ENCODE data around the gene MUC3A.
A peak's percentile ranks its signal among the peaks of the same experiment; 100 is the strongest.
"Not testable (repeated sequence)": the region's sequence is repeated elsewhere in the genome, so short reads cannot be mapped to it uniquely, and the experiment has no call there.

MUC3A gene

GRCh38 chr7:100949227-100949932, at the start of gene MUC3A:
Gene MUC3A, plus strand, starts transcription at chr7:100949534. Its CDS starts 91 bp downstream, at chr7:100949625.
- no peak for ATAC-seq

GRCh38 chr7:100900978-100901377, 48.4 kb upstream of the MUC3A start:
- ATAC-seq: no peak

DNA sequence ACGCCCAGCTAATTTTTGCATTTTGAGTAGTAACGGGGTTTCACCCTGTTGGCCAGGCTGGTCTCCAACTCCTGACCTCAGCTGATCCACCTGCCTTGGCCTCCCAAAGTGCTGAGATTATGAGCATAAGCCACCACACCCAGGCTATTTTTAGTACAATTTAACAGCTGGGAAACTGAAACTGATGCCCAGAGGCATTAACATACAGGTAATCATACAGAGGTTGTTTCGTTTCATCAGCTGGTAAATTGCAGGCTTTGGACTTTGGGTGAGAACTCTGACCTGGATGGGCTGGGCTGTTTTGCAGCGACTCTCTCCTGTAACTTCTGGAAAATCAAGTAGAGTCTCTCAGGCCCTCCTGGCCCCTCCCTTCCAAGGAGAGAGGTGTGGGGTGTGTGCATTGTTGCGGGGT, 47.4 kb upstream of the MUC3A start:
- no peak for ATAC-seq

GRCh38 chr7:100902638-100903037, 46.7 kb upstream of the MUC3A start:
- ATAC-seq: no peak

- no peak for ATAC-seq
Measured at GRCh38 chr7:100908512-100908911, 40.8 kb upstream of the MUC3A start.

- not testable (repeated sequence) for ATAC-seq
Measured at GRCh38 chr7:100910443-100910842, 38.9 kb upstream of the MUC3A start.

- ATAC-seq: no peak
Measured at GRCh38 chr7:100911484-100911883, 37.9 kb upstream of the MUC3A start.

DNA sequence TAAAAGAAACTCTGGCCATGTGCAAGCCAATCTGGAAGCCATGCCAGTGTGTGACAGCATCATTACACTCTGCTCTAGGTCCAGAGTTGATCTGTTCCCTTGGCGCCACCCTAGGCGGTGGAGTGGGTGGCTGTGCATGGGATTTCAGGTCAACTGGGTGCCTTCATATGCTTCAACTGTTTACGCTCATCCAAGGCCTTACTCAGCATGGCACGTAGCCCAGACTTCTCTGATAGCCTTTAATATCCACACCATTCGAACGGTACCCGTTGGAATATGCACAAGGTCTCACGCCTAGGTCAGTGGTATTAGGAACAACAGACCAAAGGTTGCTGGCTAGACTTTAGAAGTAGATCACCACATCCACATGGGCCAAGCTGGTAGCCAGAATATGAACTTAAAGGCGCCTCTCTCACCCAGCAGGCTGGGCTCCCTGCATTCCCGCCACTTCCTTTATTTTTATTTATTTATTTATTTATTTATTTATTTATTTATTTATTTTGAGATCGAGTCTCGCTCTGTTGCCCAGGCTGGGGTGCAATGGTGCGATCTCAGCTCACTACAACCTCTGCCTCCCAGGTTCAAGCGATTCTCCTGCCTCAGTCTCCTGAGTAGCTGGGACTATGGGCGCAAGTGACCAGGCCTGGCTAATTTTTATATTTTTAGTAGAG, 35.0 kb upstream of the MUC3A start:
- no peak for ATAC-seq

- peak; percentile 20 to 28 for ATAC-seq
Measured at GRCh38 chr7:100914879-100915447, 34.4 kb upstream of the MUC3A start.

GRCh38 chr7:100919335-100919734, 30.0 kb upstream of the MUC3A start:
- ATAC-seq: not testable (repeated sequence)

DNA sequence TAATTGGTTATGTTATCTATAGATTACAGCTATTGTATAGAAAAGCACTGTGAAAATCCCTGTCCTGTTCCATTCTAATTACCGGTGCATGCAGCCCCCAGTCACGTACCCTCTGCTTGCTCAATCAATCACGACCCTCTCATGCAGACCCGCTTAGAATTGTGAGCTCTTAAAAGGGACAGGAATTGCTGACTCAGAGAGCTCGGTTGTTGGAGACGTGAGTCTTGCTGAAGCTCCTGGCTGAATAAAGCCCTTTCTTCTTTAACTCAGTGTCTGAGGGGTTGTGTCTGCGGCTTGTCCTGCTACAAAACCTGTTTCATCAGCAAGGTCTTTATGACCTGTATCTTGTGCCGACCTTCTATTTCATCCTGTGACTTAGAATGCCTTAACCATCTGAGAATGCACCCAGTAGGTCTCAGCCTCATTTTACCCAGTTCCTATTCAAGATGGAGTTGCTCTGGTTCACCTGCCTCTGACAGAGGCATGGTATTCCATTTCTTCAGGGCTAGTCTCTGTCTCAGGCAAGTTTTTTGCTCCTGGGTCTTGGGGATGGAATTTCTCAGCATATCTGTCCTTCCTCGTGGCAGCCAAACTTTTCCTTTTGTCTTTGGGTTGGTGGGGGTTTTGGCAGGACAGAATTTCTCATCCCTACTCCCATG, 29.4 kb upstream of the MUC3A start:
- ATAC-seq: not testable (repeated sequence)

DNA sequence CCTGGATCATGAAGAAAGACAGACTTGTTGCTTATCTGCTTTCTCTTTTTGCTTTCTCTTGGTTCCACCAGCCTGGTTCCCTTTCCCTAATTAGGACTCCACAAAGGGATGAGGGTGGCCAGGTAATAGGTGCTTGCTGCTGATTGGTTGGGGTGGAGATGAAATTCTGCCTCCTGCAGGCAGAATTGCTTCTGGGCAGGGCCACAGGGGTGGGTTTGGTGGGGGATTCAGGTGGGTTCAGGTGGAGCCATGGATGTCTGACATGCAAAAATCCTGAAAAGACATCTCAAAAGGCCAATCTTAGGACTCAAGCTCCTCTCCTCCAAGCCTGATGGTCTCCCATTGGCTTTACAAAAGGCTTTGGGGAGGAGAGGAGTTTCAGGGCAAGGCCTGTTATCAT, 28.3 kb upstream of the MUC3A start:
- no peak for ATAC-seq

DNA sequence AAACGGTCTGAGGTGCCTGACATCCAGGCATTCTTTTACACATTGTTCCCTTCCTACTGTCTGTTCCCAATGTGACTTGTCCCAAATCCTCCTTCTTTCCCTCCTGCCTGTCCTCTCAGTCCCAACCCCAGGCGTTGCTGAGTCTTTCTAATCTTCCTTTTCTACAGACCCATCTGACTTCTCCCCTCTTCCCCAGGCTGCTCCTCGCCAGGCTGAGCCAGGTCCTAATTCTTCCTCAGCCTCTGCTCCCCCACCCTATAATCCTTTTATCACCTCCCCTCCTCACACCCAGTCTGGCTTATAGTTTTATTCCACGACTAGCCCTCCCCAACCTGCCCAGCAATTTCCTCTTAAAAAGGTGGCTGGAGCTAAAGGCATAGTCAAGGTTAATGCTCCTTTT, 25.7 kb upstream of the MUC3A start:
- ATAC-seq: not testable (repeated sequence)

- ATAC-seq: no peak
Measured at GRCh38 chr7:100929808-100930174, 19.5 kb upstream of the MUC3A start.

DNA sequence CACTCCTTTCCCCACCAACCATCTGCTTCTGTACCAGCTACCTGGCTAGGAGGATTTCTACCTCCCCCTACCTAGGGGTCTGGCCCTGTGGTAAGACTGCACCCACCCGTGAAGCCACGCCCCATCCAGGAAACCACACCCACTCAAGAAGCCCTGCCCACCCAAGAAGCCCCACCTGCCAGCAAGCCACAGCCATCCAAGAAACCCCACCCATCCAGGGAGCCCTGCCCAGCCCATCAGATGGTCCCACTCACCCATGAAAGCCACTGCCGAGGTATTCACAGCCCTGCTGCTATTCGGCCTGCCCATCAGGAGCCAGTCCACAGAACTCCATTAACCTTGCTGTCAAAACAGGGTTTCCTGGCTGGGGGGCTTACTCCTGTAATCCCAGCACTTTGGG, 15.6 kb upstream of the MUC3A start:
- no peak for ATAC-seq

DNA sequence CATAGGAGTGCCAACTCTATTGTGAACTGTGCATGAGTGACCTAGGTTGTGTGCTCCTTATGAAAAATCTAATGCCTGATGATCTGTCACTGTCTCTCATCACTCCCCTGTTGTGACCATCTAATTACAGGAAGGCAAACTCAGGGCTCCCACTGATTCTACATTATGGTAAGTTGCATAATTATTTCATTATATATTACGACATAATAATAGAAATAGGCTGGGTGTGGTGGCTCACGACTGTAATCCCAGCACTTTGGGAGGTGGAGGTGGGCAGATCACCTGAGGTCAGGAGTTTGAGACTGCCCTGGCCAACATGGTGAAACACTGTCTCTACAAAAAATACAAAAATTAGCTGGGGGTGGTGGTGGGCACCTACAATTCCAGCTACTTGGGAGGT, 14.0 kb upstream of the MUC3A start:
- ATAC-seq: not testable (repeated sequence)

DNA sequence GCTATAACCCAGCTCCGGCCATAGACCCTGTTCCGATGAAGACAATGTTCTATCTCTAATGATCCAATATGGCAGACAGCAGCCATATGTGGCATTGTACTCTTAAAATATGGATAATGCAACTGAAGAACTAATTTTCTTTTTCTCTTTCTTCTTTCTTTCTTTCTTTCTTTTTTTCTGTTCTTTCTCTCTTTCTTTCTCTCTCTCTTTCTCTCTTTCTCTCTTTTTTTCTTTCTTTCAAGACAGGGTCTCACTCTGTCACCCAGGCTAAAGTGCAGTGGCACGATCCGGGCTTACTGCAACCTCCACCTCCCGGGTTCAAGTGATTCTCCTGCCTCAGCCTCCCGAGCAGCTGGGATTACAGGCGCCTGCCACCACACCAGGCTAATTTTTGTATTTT, 13.2 kb upstream of the MUC3A start:
- not testable (repeated sequence) for ATAC-seq

DNA sequence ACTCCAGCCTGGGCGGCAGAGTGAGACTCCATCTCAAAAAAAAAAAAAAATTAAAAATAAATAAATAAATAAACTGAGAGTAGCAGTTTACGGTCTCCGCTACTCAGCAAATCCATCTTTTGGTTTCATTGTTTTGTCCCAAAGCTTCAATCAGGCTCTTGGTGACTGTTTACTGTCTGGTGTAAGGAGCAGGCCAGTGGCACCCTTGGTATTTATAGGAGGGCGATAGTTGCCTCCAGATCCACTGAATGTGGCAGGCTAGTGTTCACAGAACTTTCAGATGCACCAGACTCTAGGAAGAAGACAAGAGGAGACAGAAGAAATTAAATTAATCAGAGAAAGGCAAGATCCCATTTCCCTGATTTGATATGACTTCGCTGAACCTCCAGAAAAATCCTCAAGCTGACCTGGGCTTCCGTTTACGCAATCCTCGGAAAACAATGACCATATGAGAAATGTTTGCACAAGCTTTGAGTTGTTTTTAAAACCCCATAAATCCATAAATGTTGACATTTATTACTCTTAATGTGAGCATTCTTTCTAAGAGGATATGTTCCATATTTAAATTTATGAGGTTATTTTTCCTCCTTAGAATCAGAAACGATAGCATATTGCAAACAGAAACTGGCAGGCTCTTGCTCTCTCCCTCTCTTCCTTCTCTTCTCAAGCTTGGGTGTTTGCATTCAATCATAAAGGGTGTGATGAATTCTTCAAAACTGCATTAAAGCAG, 7.1 kb upstream of the MUC3A start:
- ATAC-seq: no peak

- no peak for ATAC-seq
Measured at GRCh38 chr7:100943693-100944092, 5.6 kb upstream of the MUC3A start.

DNA sequence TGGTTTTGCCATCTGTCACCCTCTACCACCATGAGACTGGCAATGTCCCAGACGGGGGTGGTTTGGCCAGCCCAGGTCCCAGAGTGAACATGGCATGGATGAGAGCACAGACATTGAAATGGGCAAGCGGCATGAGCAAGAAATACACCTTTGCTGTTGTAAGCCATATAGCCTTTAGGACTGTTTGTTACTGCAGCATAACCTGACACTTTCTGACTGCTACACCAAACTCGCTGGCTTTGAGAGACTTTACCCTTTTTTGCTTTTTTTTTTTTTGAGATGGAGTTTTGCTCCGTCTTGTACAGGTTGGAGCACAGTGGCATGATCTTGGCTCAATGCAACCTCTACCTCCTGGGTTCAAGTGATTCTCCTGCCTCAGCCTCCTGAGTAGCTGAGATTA, 5.2 kb upstream of the MUC3A start:
- ATAC-seq: no peak

DNA sequence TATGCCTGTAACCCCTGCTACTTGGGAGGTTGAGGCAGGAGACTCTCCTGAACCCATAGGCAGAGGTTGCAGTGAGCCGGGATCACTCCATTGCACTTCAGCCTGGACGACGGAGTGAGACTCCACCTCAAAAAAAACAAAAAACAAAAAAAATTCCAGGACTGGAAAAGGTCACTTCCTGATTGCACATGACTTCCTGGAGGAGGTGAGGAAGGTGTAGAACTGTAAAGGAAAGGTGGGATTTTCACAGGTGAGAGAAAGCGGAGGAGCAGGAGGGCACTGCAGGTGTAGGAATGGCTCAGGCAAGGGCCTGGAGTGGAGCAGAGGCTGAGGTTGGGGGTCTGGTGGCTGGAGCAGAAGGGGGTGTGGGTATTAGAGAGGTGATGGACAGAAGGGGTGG, 3.2 kb upstream of the MUC3A start:
- ATAC-seq: no peak

DNA sequence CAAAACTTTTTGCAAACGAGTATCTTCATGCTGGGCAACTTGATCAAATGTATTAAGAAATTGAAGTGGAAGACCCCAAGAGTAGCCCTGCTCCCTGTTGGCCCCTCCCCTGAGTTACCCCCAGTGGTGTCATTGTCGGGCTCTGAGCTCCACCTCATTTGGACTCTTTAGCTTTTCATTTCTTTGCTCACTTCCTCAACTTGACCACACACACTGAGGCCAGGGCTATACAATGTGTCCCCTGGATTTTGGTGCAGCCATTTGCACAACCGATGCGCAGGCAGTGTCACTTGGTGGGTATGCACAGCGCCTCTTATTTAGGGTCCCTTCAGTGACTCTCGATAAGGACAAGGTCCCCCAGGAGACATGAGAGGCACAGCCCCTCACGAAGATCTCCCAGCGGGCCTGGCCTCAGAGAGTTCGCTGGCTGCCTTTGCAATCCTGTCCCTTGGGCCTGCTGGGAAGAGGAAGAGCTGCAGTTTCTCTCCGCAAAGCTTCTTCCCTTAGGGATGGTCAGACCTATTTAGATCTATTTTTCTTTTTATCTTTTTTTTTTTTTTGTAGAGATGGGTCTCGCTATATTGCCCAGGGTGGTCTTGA, 2.5 kb upstream of the MUC3A start:
- no peak for ATAC-seq

GRCh38 chr7:100947792-100948191, 1.5 kb upstream of the MUC3A start:
- no peak for ATAC-seq
